Measurements from ENCODE around the gene HS6ST3. TPM values are rescaled to one million over a fixed set of nuclear protein-coding genes. Genes with fewer than 3 reads are reported as not detected.

Gene HS6ST3
- total RNA-seq, 1 donor from 2014 or later, result 3.0 TPM

DNA sequence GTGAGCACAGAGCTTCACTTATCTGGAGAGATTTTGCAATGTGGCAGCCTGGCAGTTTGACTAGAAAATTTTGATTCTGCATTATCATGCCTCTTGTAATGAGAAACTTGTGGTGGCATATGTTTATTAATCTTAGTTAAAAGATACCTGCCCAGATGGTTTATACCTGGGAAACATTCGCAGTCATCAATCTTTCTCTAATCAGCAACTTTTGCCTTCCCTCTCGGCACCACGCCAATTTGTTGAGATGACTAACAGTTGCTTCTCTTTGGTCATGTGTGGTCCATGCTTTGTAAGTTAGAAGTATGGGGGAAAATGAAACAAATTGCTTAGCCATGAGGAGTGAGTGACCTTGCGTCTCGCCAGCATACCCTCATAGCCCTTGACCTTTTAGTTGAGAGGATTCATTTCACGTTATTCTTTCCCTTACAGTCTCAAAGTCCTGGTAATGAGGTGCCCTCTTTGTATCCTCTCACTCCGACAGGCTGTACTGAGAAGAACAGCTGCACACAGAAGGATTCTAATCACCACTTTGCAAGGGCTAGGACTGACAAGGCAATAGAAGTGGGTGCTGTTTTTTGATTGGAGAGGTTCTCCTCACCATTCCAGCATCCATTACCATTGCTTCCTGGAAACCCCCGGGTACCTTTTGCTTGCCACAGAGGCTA is 703.0 kb downstream of the HS6ST3 start:
- TF ChIP-seq, protein P1, sequence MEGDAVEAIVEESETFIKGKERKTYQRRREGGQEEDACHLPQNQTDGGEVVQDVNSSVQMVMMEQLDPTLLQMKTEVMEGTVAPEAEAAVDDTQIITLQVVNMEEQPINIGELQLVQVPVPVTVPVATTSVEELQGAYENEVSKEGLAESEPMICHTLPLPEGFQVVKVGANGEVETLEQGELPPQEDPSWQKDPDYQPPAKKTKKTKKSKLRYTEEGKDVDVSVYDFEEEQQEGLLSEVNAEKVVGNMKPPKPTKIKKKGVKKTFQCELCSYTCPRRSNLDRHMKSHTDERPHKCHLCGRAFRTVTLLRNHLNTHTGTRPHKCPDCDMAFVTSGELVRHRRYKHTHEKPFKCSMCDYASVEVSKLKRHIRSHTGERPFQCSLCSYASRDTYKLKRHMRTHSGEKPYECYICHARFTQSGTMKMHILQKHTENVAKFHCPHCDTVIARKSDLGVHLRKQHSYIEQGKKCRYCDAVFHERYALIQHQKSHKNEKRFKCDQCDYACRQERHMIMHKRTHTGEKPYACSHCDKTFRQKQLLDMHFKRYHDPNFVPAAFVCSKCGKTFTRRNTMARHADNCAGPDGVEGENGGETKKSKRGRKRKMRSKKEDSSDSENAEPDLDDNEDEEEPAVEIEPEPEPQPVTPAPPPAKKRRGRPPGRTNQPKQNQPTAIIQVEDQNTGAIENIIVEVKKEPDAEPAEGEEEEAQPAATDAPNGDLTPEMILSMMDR (IDR thresholded peaks at IDR 0.05), result no peak
- Histone ChIP-seq H3K27ac (no peak overlapping the region), H3K4me3 (no peak overlapping the region), H3K9me3 (no peaks in the 10 kb centered on the region), H3K36me3 (no peaks in the 10 kb centered on the region), H3K4me1 (no peaks in the 10 kb centered on the region), H3K27me3 (no peaks in the 10 kb centered on the region)
- intact Hi-C loops (cut with DNase I), result no loop called here
- no peak for DNase-seq (ENCODE audit: low spot score in 2 of 2)

DNA sequence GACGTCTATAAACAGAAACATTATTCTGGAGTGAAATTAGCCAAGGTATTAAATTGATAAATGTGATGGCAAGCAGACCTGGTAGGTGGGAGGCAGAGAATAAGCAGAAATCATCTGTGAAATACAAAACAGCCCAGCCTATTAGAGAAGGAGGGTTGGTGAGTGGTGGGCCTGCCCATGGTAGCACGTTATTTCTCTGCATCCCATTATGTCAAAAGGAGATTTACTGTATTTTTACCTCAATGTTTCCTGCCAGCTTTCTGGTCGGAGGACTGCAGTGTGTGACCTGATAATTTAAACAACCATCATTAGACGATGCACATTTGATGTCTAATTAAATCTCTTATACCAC is 703.5 kb downstream of the HS6ST3 start:
- no peaks in the 10 kb centered on the region for H3K9me3 ChIP-seq
- intact Hi-C loops (cut with DNase I), result no loop called here
- no peak overlapping the region for H3K27ac ChIP-seq
- TF ChIP-seq, protein P1 (IDR thresholded peaks at IDR 0.05), result no peak
- no peak overlapping the region for H3K4me3 ChIP-seq
- no peaks in the 10 kb centered on the region for H3K36me3 ChIP-seq
- H3K27me3 ChIP-seq, result no peaks in the 10 kb centered on the region
- H3K4me1 ChIP-seq, result no peaks in the 10 kb centered on the region
- DNase-seq (ENCODE audit: low spot score in 2 of 2), result no peak

DNA sequence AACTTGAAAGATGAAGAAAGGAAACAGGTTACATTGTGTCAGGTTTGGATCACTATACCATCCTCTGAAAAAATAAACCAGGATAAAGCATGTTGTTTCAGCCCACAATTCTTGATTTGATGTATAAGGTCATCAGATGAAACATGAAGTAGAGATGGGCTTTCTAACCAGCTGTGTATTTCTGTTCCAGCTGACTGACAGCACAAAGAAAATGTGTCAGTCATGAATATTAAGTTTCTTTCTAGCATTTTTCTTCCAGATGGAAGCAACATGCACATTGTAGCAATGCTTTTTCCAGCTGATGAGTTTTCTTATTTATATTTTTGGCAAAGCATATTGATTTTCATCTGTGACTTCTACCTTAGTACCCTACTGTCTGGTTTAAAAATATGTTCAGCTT is 704.8 kb downstream of the HS6ST3 start:
- no peaks in the 10 kb centered on the region for H3K27me3 ChIP-seq
- H3K36me3 ChIP-seq, result no peaks in the 10 kb centered on the region
- H3K4me1 ChIP-seq, result no peaks in the 10 kb centered on the region
- no peaks in the 10 kb centered on the region for H3K9me3 ChIP-seq
- no peak for DNase-seq (ENCODE audit: low spot score in 2 of 2)
- H3K4me3 ChIP-seq, result no peak overlapping the region
- intact Hi-C loops (cut with DNase I), result no loop called here
- TF ChIP-seq, protein P1 (IDR thresholded peaks at IDR 0.05), result no peak
- H3K27ac ChIP-seq, result no peak overlapping the region

DNA sequence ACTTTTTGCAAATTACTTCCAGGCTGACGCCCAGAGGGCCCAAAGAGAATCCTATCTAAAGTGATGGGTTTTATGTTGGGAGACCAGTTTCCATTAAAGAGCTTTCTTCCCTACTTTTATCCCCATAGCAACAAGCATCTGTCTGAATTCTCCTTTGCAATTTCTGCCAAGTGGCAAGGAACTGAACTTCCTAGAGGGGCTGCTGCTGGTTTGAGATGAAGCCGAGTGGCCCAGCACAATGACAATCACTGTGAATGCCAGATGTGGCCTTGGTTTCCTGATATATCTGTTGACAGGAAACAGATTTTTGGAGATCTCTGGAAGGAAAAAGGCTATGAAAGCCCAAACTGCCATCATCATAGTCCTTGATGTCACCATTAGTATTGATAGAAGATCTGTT is 705.8 kb downstream of the HS6ST3 start:
- Histone ChIP-seq H3K4me3 (no peak overlapping the region), H3K27ac (no peak overlapping the region), H3K4me1 (no peaks in the 10 kb centered on the region), H3K27me3 (no peaks in the 10 kb centered on the region), H3K9me3 (no peaks in the 10 kb centered on the region), H3K36me3 (no peaks in the 10 kb centered on the region)
- TF ChIP-seq, protein P1 (IDR thresholded peaks at IDR 0.05), result no peak
- no peak for DNase-seq (ENCODE audit: low spot score in 2 of 2)
- intact Hi-C loops (cut with DNase I), result no loop called here

DNA sequence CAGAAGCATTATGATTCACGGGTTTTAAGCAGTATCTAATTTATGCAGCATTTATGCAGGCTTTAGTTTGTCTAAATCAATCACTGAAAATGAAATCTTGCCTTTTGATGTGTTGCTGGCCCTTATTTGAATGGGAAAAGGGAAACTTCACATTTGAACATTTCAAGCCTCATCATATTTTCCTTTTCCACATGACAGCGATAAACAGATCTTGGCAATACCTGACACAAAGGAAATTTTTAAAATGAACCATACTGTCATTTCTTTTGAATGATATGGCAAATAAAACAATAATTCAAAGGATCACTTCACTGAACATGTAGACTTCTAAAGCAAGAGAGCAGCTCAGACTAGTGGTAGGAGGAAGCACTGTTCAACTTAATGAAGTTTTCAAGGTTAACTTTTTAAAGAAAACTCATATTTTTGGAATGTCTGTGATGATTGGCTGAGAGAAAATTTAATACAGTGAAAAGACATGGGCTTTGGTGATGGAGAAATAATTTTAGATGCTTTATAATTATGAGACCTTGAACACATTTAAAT is 706.3 kb downstream of the HS6ST3 start:
- TF ChIP-seq, protein P1 (IDR thresholded peaks at IDR 0.05), result peak in 1 of 3 experiments; percentile 30
- DNase-seq (ENCODE audit: low spot score in 2 of 2), result no peak
- intact Hi-C loops (cut with DNase I), result no loop called here
- H3K4me3 ChIP-seq, result no peak overlapping the region
- H3K27me3 ChIP-seq, result no peaks in the 10 kb centered on the region
- H3K9me3 ChIP-seq, result no peaks in the 10 kb centered on the region
- H3K27ac ChIP-seq, result no peak overlapping the region
- no peaks in the 10 kb centered on the region for H3K4me1 ChIP-seq
- no peaks in the 10 kb centered on the region for H3K36me3 ChIP-seq
